Measurements from ENCODE around the gene SLC30A1. TPM values are rescaled to one million over a fixed set of nuclear protein-coding genes. Genes with fewer than 3 reads are reported as not detected.
"Not testable (repeated sequence)": the region's sequence is repeated elsewhere in the genome, so short reads cannot be mapped to it uniquely, and the experiment has no call there.

The SLC30A1 gene
- total and polyA plus RNA-seq, 10 of the 15 experiments (the other 5 are each of a cell fraction or from before 2014, with no cell fraction given): 3.5 to 14.1 (median 8.8) TPM

DNA sequence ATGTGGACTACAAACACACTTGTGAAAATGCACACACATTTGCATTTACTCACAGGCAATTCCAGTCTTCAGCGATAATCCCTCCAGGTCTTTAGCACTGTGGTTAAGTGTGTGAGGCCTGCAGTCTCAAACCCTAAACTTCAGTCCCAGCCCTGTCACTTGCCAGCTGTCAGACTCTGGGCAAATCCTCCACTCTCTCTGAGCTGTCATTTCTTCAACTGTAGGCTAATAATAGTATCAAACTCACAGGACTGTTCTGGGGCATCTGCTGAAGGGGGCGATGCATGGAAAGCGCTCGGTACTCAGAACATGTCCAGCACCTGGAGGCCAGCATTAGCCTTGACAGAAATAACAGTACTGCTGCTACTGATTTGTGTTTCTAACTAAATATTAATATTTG is 48.3 kb upstream of the SLC30A1 start:
- H2AFZ ChIP-seq (ENCODE audit: control insufficient read depth, low read depth, low read length): no peak overlapping the region
- H3K9me3 ChIP-seq (replicated peaks; ENCODE audit: control insufficient read depth, insufficient read depth, low read length): no peaks in the 10 kb centered on the region
- H3K4me1 ChIP-seq (ENCODE audit: control insufficient read depth, insufficient read depth, low read length): peaks cover 3% of the 10 kb centered on the region
- H3K27me3 ChIP-seq (replicated peaks in 1 of 2; ENCODE audit: control insufficient read depth in 2 of 2, insufficient read depth in 2 of 2, low read length in 1 of 2): no peaks in the 10 kb centered on the region
- BruUV-seq (replicated peaks): no TSS peak
- ChIA-PET CTCF (interaction anchor here (1.3 kb wide), 1 partner anchor 15 kb away, joined by 3 read pairs; no protein-coding TSS in a partner anchor), SMC1A (ENCODE audit: uncharacterized antibody, unreplicated experiment) (no interaction called here), POLR2A (no interaction called here), RAD21 (ENCODE audit: unreplicated experiment) (no interaction called here)
- H3K4me2 ChIP-seq (ENCODE audit: control insufficient read depth, insufficient read depth): no peak overlapping the region
- H3K9ac ChIP-seq (ENCODE audit: control insufficient read depth, insufficient read depth, low read length): no peak overlapping the region
- TF ChIP-seq NBN (IDR thresholded peaks at IDR 0.05) (no peak), LARP7 (IDR thresholded peaks at IDR 0.05) (no peak)
- no peak for ATAC-seq
- no peak overlapping the region for H3K4me3 ChIP-seq
- FAIRE-seq: no peak
- in situ Hi-C loops (cut with MboI) (no loop called here), intact Hi-C loops (cut with micrococcal nuclease; ENCODE audit: unreplicated experiment) (no loop called here)
- H3K36me3 ChIP-seq (ENCODE audit: control insufficient read depth in 2 of 2, insufficient read depth in 2 of 2, low read length in 1 of 2): no peaks in the 10 kb centered on the region
- H4K20me1 ChIP-seq (ENCODE audit: control insufficient read depth, insufficient read depth): no peaks in the 10 kb centered on the region
- no peak overlapping the region for H3K27ac ChIP-seq (ENCODE audit: control insufficient read depth, insufficient read depth)
- DNase-seq (ENCODE audit: low read depth, low spot score): no peak
- H3K79me2 ChIP-seq (ENCODE audit: control insufficient read depth, insufficient read depth, low read length): no peaks in the 10 kb centered on the region
- 71% methylated on average over 4 of the region's 4 CpGs for WGBS (ENCODE audit: insufficient coverage, insufficient replicate concordance, low lambda C conversion rate, missing lambda C conversion rate)

DNA sequence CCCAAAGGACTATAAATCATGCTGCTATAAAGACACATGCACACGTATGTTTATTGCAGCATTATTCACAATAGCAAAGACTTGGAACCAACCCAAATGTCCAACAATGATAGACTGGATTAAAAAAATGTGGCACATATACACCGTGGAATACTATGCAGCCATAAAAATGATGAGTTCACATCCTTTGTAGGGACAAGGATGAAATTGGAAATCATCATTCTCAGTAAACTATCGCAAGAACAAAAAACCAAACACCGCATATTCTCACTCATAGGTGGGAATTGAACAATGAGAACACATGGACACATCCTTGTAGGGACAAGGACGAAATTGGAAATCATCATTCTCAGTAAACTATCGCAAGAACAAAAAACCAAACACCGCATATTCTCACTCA is 46.9 kb upstream of the SLC30A1 start:
- H2AFZ ChIP-seq (ENCODE audit: control insufficient read depth, low read depth, low read length); H4K20me1 ChIP-seq (ENCODE audit: control insufficient read depth, insufficient read depth); H3K4me3 ChIP-seq; in situ Hi-C loops (cut with MboI); H3K36me3 ChIP-seq (ENCODE audit: control insufficient read depth in 2 of 2, insufficient read depth in 2 of 2, low read length in 1 of 2); H3K4me1 ChIP-seq (ENCODE audit: control insufficient read depth, insufficient read depth, low read length); ATAC-seq; DNase-seq (ENCODE audit: low read depth, low spot score); BruUV-seq (replicated peaks); H3K9ac ChIP-seq (ENCODE audit: control insufficient read depth, insufficient read depth, low read length); H3K27ac ChIP-seq (ENCODE audit: control insufficient read depth, insufficient read depth); H3K4me2 ChIP-seq (ENCODE audit: control insufficient read depth, insufficient read depth); CTCF ChIA-PET; H3K79me2 ChIP-seq (ENCODE audit: control insufficient read depth, insufficient read depth, low read length); RAD21 ChIA-PET (ENCODE audit: unreplicated experiment); H3K9me3 ChIP-seq (replicated peaks; ENCODE audit: control insufficient read depth, insufficient read depth, low read length); intact Hi-C loops (cut with micrococcal nuclease; ENCODE audit: unreplicated experiment); SMC1A ChIA-PET (ENCODE audit: uncharacterized antibody, unreplicated experiment); H3K27me3 ChIP-seq (replicated peaks in 1 of 2; ENCODE audit: control insufficient read depth in 2 of 2, insufficient read depth in 2 of 2, low read length in 1 of 2); POLR2A ChIA-PET; FAIRE-seq: not testable (repeated sequence)
- WGBS (ENCODE audit: insufficient coverage, insufficient replicate concordance, low lambda C conversion rate, missing lambda C conversion rate): 90% methylated on average over 6 of the region's 7 CpGs
